HG03575 (cell line): ENCODE data around the gene CASTOR2.
"Not testable (repeated sequence)": the region's sequence is repeated elsewhere in the genome, so short reads cannot be mapped to it uniquely, and the experiment has no call there.

Experiments used
- ATAC-seq: cut with Tn5 transposase; IDR thresholded peaks from one replicate; pipeline ENCODE4 v1.9.1; 2021; ENCODE audit not compliant: unreplicated experiment, insufficient number of reproducible peaks, low FRiP score; ENCODE audit errors: extremely low read depth

CASTOR2 gene

GRCh38 chr7:75042831-75043703 is 78.6 kb downstream of the CASTOR2 start:
- no peak for ATAC-seq

- ATAC-seq, result no peak
These were observed 81.4 kb downstream of the CASTOR2 start for GRCh38 chr7:75045881-75046280.

- ATAC-seq, result no peak
These were observed 84.2 kb downstream of the CASTOR2 start for GRCh38 chr7:75048435-75049379.

- ATAC-seq, result no peak
These were observed 85.3 kb downstream of the CASTOR2 start for GRCh38 chr7:75049817-75050216.

- no peak for ATAC-seq
These were observed 86.0 kb downstream of the CASTOR2 start for GRCh38 chr7:75050501-75050900.

- no peak for ATAC-seq
These were observed 90.2 kb downstream of the CASTOR2 start for GRCh38 chr7:75054744-75055143.

GRCh38 chr7:75055155-75055554 is 90.7 kb downstream of the CASTOR2 start:
- ATAC-seq, result no peak

GRCh38 chr7:75055830-75056772 is 91.6 kb downstream of the CASTOR2 start:
- ATAC-seq, result no peak

GRCh38 chr7:75058406-75058805 is 93.9 kb downstream of the CASTOR2 start:
- no peak for ATAC-seq

- no peak for ATAC-seq
These were observed 99.8 kb downstream of the CASTOR2 start for GRCh38 chr7:75064291-75064690.

GRCh38 chr7:75064801-75065200 is 100.3 kb downstream of the CASTOR2 start:
- ATAC-seq, result no peak

- no peak for ATAC-seq
These were observed 102.0 kb downstream of the CASTOR2 start for GRCh38 chr7:75066521-75066920.

- no peak for ATAC-seq
These were observed 108.4 kb downstream of the CASTOR2 start for GRCh38 chr7:75072981-75073283.

- ATAC-seq, result not testable (repeated sequence)
These were observed 109.7 kb downstream of the CASTOR2 start for GRCh38 chr7:75074262-75074641.
